IMR-90 (cell line): ENCODE data around the gene EIF4G3. TPM values are rescaled to one million over a fixed set of nuclear protein-coding genes. Genes with fewer than 3 reads are reported as not detected.

ENCODE experiments used
- ATAC-seq: fragments of 200-7000 bp; cut with Tn5 transposase; 2 replicates; pipeline ENCODE4 v1.9.1; 2020; ENCODE audit warnings: low read depth, mild to moderate bottlenecking, moderate library complexity
- BruUV-seq: library from RNA; stranded (reverse); fragments of 400-500 nt; replicated peaks from 2 replicates; lab custom pipeline; 2021; lab: Mats Ljungman, UMichigan
- CTCF ChIA-PET: fragments of 300-600 bp; formaldehyde crosslinking; extraction: SDS; loops from one replicate; lab custom pipeline; 2021; ENCODE audit warnings: antibody characterized with exemption; lab: Yijun Ruan, JAX
- POLR2A ChIA-PET: fragments of 300-600 bp; sonication (Branson Sonifier 250); formaldehyde crosslinking; loops from one replicate; lab custom pipeline; 2022; ENCODE audit warnings: antibody characterized with exemption; ENCODE audit not compliant: unreplicated experiment; lab: Charles Lee
- DNase-seq: peaks from one replicate; pipeline ENCODE4 v3.0.0; 2013
- H2AFZ ChIP-seq: replicated peaks from 2 replicates; pipeline ENCODE3; 2013; ENCODE audit warnings: low read length, mild to moderate bottlenecking; ENCODE audit not compliant: poor library complexity
- H2AK5ac ChIP-seq: 2 replicates; pipeline ENCODE4 v1.6.1; 2013; ENCODE audit warnings: low read depth, low read length, inconsistent platforms
- H2AK9ac ChIP-seq: replicated peaks from 2 replicates; pipeline ENCODE3; 2013; ENCODE audit warnings: mild to moderate bottlenecking, low read depth, low read length, moderate library complexity; ENCODE audit not compliant: poor library complexity
- H2BK120ac ChIP-seq: 2 replicates; pipeline ENCODE4 v1.6.1; 2013; ENCODE audit warnings: low read depth, low read length, inconsistent platforms
- H2BK15ac ChIP-seq: 3 replicates; pipeline ENCODE4 v1.6.1; 2013; ENCODE audit warnings: low read depth, low read length, inconsistent platforms
- H2BK20ac ChIP-seq: 2 replicates; pipeline ENCODE4 v1.6.1; 2013; ENCODE audit warnings: low read depth, mild to moderate bottlenecking, inconsistent platforms, low read length, moderate library complexity
- H2BK5ac ChIP-seq: 2 replicates; pipeline ENCODE4 v1.6.1; 2013; ENCODE audit warnings: mild to moderate bottlenecking, low read depth, low read length, inconsistent platforms; ENCODE audit not compliant: poor library complexity, severe bottlenecking
- H3K14ac ChIP-seq: replicated peaks from 2 replicates; pipeline ENCODE4 v1.6.1; 2013; ENCODE audit warnings: low read depth, low read length, inconsistent platforms
- H3K18ac ChIP-seq: 2 replicates; pipeline ENCODE4 v1.6.1; 2013; ENCODE audit warnings: low read depth, low read length, control low read depth
- H3K23ac ChIP-seq: 2 replicates; pipeline ENCODE4 v1.6.1; 2013; ENCODE audit warnings: low read depth, low read length, inconsistent platforms
- H3K27ac ChIP-seq: 2 replicates; pipeline ENCODE4 v1.5.1; 2013; ENCODE audit warnings: mild to moderate bottlenecking, control low read depth, low read length; ENCODE audit not compliant: insufficient read depth
- H3K27me3 ChIP-seq: 2 replicates; pipeline ENCODE4 v1.6.1; 2013; ENCODE audit warnings: low read length; ENCODE audit not compliant: control insufficient read depth, insufficient read depth
- H3K36me3 ChIP-seq: 2 replicates; pipeline ENCODE4 v1.6.1; 2013; ENCODE audit warnings: low read length, mixed read lengths; ENCODE audit not compliant: control insufficient read depth, insufficient read depth
- H3K4ac ChIP-seq: 2 replicates; pipeline ENCODE4 v1.6.1; 2013; ENCODE audit warnings: low read depth, low read length, inconsistent platforms
- H3K4me1 ChIP-seq: 2 replicates; pipeline ENCODE4 v1.6.1; 2013; ENCODE audit warnings: low read length, mixed read lengths; ENCODE audit not compliant: control insufficient read depth, insufficient read depth
- H3K4me2 ChIP-seq: 2 replicates; pipeline ENCODE4 v1.6.1; 2013; ENCODE audit warnings: low read depth, mild to moderate bottlenecking, control low read depth, low read length, moderate library complexity
- H3K4me3 ChIP-seq: 2 replicates; pipeline ENCODE4 v1.5.1; 2013; ENCODE audit warnings: low read depth, mild to moderate bottlenecking, control low read depth, low read length, moderate library complexity; ENCODE audit not compliant: insufficient read depth
- H3K56ac ChIP-seq: 2 replicates; pipeline ENCODE4 v1.6.1; 2013; ENCODE audit warnings: low read length, inconsistent platforms; ENCODE audit not compliant: insufficient read depth; ENCODE audit errors: extremely low read depth
- H3K79me1 ChIP-seq, 2 experiments: 2 replicates each; pipeline ENCODE4 v1.6.1; 2013; ENCODE audit warnings: low read length in 2 of 2, inconsistent platforms in 1 of 2, low read depth in 1 of 2
- H3K9ac ChIP-seq: 2 replicates; pipeline ENCODE4 v1.6.1; 2013; ENCODE audit warnings: low read depth, low read length, control low read depth
- H3K9me1 ChIP-seq: 2 replicates; pipeline ENCODE4 v1.6.1; 2013; ENCODE audit warnings: low read length, inconsistent platforms; ENCODE audit not compliant: insufficient read depth
- H3K9me3 ChIP-seq: 2 replicates; pipeline ENCODE4 v1.6.1; 2013; ENCODE audit warnings: low read length; ENCODE audit not compliant: control insufficient read depth, insufficient read depth
- H4K20me1 ChIP-seq: 2 replicates; pipeline ENCODE4 v1.6.1; 2013; ENCODE audit warnings: low read length, inconsistent platforms; ENCODE audit not compliant: insufficient read depth
- H4K5ac ChIP-seq: 2 replicates; pipeline ENCODE4 v1.6.1; 2013; ENCODE audit warnings: mild to moderate bottlenecking, low read depth, low read length, control low read depth
- H4K8ac ChIP-seq, 2 experiments: 2 replicates each; pipeline ENCODE4 v1.6.1; 2013; ENCODE audit warnings: low read depth in 2 of 2, low read length in 2 of 2, control low read depth in 1 of 2, inconsistent platforms in 1 of 2
- H4K91ac ChIP-seq: 2 replicates; pipeline ENCODE4 v1.6.1; 2013; ENCODE audit warnings: low read depth, low read length, inconsistent platforms; ENCODE audit not compliant: insufficient read depth
- CEBPB ChIP-seq: IDR thresholded peaks from 2 replicates; pipeline ENCODE4 v1.6.1; 2012; ENCODE audit warnings: low read depth, low read length, improper control_type of control experiment
- CHD1 ChIP-seq: IDR thresholded peaks from 2 replicates; pipeline ENCODE4 v1.6.1; 2012; ENCODE audit warnings: low read depth, low read length, improper control_type of control experiment
- FOS ChIP-seq: fragments of 150-350 bp; IDR thresholded peaks from 2 replicates; pipeline ENCODE4 v1.6.1; 2016; ENCODE audit warnings: low read depth, low read length
- MAFK ChIP-seq: IDR thresholded peaks from 2 replicates; pipeline ENCODE4 v1.6.1; 2012; ENCODE audit warnings: low read depth, low read length, improper control_type of control experiment
- MAZ ChIP-seq: IDR thresholded peaks from 2 replicates; pipeline ENCODE4 v1.6.1; 2012; ENCODE audit warnings: low read depth, mild to moderate bottlenecking, low read length, improper control_type of control experiment, moderate library complexity, borderline replicate concordance
- POLR2A ChIP-seq: IDR thresholded peaks from 2 replicates; pipeline ENCODE4 v1.6.1; 2012; ENCODE audit warnings: mild to moderate bottlenecking, low read depth, low read length
- RAD21 ChIP-seq: IDR thresholded peaks from 2 replicates; pipeline ENCODE4 v1.6.1; 2012; ENCODE audit warnings: low read length, improper control_type of control experiment
- RCOR1 ChIP-seq: IDR thresholded peaks from 2 replicates; pipeline ENCODE4 v1.6.1; 2012; ENCODE audit warnings: mild to moderate bottlenecking, low read length, improper control_type of control experiment; ENCODE audit not compliant: insufficient replicate concordance
- WGBS, 2 experiments: methylation state at CpG; one replicate each; pipeline versions ENCODE4 v1.1.5 to v1.1.7; 2013; ENCODE audit warnings: missing lambda C conversion rate in 2 of 2; ENCODE audit not compliant: insufficient read length in 1 of 2; ENCODE audit errors: extremely low coverage in 2 of 2; 5-methylcytosine and 5-hydroxymethylcytosine counted together
- dilution Hi-C: fragments of 300-500 bp; cut with HindIII; formaldehyde crosslinking; loops from one replicate; pipeline ENCODE4 v1.14.3; 2018; ENCODE audit warnings: low sequenced_read_pairs; ENCODE audit not compliant: unreplicated experiment
- in situ Hi-C: fragments of 300-500 bp; cut with MboI; formaldehyde crosslinking; loops from 3 replicates; pipeline ENCODE4 v1.14.3; 2019; ENCODE audit warnings: low sequenced_read_pairs, inconsistent platforms, mixed read lengths
- intact Hi-C: fragments of 100-400 bp; cut with micrococcal nuclease; formaldehyde crosslinking; loops from 2 replicates; pipeline ENCODE4 v1.10.0; 2022
- polyA plus RNA-seq, 3 experiments: library from polyadenylated mRNA; depleted of rRNA; stranded (reverse); fragments of >200 nt; gene quantifications; 2 replicates each; pipeline ENCODE4 v1.2.3, GENCODE V29; 2012; ENCODE audit warnings: low replicate concordance in 1 of 3
- total RNA-seq: library from RNA; depleted of rRNA; stranded (reverse); fragments of >200 nt; gene quantifications from 2 replicates; pipeline ENCODE4 v1.2.3, GENCODE V29; 2012

The EIF4G3 gene
- total and polyA plus RNA-seq, 2 of the 4 experiments (the other 2 are of a cell fraction): 25.8 to 49.2 TPM

DNA sequence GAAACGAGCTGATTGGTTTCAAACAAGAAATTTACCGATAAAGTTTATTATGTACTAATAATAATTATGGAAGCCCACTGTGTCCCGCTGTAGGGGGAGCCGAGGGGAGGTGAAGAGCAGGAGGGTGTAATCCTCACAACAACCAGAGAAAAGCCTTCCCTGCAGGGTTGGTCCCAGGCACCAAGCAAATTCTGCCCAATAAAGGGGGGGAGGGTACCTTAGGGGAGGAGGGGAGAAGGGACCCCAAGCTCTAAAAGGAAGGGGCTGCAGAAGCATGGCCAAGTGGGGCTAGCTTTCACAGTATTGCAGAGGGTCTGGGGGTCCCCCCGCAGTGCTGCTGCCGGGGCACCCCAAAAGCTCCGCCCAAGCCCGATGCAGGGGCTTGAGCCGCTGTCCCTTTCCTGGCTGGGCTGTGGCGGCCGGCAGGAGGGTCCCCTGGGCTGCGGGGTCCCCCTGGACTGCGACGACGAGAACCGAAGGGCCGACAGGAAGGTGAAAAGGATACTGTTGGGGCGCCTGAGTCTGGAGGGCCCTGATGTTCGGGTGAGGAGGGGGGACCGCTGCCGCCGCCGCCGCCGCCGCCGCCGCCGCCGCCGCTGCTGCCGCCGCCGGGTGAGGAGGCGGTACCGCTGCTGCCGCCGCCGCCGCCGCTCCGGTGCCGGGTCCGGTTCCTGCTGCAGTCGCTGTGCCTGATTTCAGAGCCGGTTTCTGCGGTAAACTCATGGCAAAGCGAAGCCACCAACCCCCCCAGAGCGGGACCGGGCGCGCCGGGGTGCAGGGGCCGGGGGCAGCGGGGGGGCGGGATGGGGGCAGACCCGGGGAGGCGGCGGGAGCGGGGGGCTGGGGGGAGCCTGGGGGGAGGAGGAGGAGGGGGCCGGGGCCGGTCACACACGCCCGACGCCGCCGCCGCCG is 771 bp downstream of the EIF4G3 start:
- Histone ChIP-seq H3K4me3 (peak overlapping the region; percentile 97), H4K8ac (peak overlapping the region; percentile 23 to 80; a peak in 3 of 4 replicates), H2AFZ (peak overlapping the region; percentile 94), H3K27ac (peak overlapping the region; percentile 92), H3K56ac (peak overlapping the region; percentile 63), H3K79me1 (peaks cover 4 to 34% of the 10 kb centered on the region in 2 experiments; a peak in 2 of 4 replicates), H2BK5ac (peak overlapping the region; percentile 89), H3K9ac (peak overlapping the region; percentile 98), H2BK120ac (peak overlapping the region; percentile 1; the same call in 1 of the 2 replicates), H3K27me3 (no peaks in the 10 kb centered on the region), H3K4ac (peak overlapping the region; percentile 10), H2BK15ac (no peak overlapping the region), H2AK9ac (peak overlapping the region; percentile 84), H4K91ac (peak overlapping the region; percentile 2; the same call in 1 of the 2 replicates), H4K20me1 (peaks cover 22% of the 10 kb centered on the region; the same call in 1 of the 2 replicates), H4K5ac (peak overlapping the region; percentile 22), H3K4me2 (peak overlapping the region; percentile 99), H3K9me1 (peaks cover 5% of the 10 kb centered on the region), H3K18ac (peak overlapping the region; percentile 93), H3K23ac (peak overlapping the region; percentile 47), H3K9me3 (no peaks in the 10 kb centered on the region), H3K4me1 (peaks cover 6% of the 10 kb centered on the region), H3K36me3 (peaks cover 2% of the 10 kb centered on the region; the same call in 1 of the 2 replicates), H2BK20ac (no peak overlapping the region), H2AK5ac (peak overlapping the region; percentile 29; the same call in 1 of the 2 replicates), H3K14ac (peak overlapping the region; percentile 81)
- ChIA-PET POLR2A (no interaction called here), CTCF (interaction anchor here (0.6 kb wide), 1 partner anchor 17 kb away, joined by 3 read pairs; no protein-coding TSS in a partner anchor)
- intact Hi-C loops: loop anchor here (1.0 to 10.0 kb wide), 4 partner anchors 153 to 479 kb away; partner anchors contain the start of gene HP1BP3
- 0% methylated on average over 1 of the region's 69 CpGs; no CpG with 5 or more reads in 1 of the 2 experiments for WGBS, 2 experiments
- dilution Hi-C loops: no loop called here
- in situ Hi-C loops: no loop called here
- DNase-seq (no peak), ATAC-seq (peak; percentile 8)
- no TSS peak for BruUV-seq
- TF ChIP-seq MAZ: no peak
- TF ChIP-seq RCOR1: no peak
- TF ChIP-seq CEBPB: no peak
- TF ChIP-seq FOS: no peak
- no peak for TF ChIP-seq POLR2A
- TF ChIP-seq MAFK: no peak
- no peak for TF ChIP-seq CHD1
- no peak for TF ChIP-seq RAD21
